HEK293T (cell line): ENCODE results near the gene SLX4IP.

Experiments
- CTCF ChIA-PET: fragments of 350-600 bp; formaldehyde crosslinking; extraction: SDS; loops from one replicate; lab custom pipeline; 2021; ENCODE audit warnings: antibody characterized with exemption, inconsistent platforms; lab: Yijun Ruan, JAX
- POLR2A ChIA-PET: fragments of 350-600 bp; formaldehyde crosslinking; extraction: SDS; loops from one replicate; lab custom pipeline; 2020; ENCODE audit warnings: antibody characterized with exemption, inconsistent platforms; lab: Yijun Ruan, JAX
- DNase-seq: peaks from one replicate; pipeline ENCODE4 v3.0.0; 2012; ENCODE audit warnings: mixed read lengths; ENCODE audit errors: extremely low spot score
- ARNT ChIP-seq: fragments of 450-650 bp; IDR thresholded peaks from 2 replicates; pipeline ENCODE4 v1.6.1; 2017; ENCODE audit warnings: mild to moderate bottlenecking
- BHLHE40 ChIP-seq: fragments of 450-650 bp; IDR thresholded peaks from 2 replicates; pipeline ENCODE4 v1.6.1; 2016; ENCODE audit warnings: mild to moderate bottlenecking, moderate library complexity, borderline replicate concordance
- CTBP1 ChIP-seq: fragments of 450-650 bp; IDR thresholded peaks from 2 replicates; pipeline ENCODE4 v1.6.1; 2016; ENCODE audit warnings: borderline replicate concordance
- ELF4 ChIP-seq: fragments of 450-650 bp; IDR thresholded peaks from 2 replicates; pipeline ENCODE4 v1.6.1; 2017; ENCODE audit warnings: antibody characterized with exemption
- FOXA1 ChIP-seq: fragments of 450-650 bp; IDR thresholded peaks from 2 replicates; pipeline ENCODE4 v1.6.1; 2016; ENCODE audit warnings: mild to moderate bottlenecking
- FOXK2 ChIP-seq: fragments of 450-650 bp; IDR thresholded peaks from 2 replicates; pipeline ENCODE4 v1.6.1; 2016; ENCODE audit warnings: mild to moderate bottlenecking
- FOXM1 ChIP-seq: fragments of 450-650 bp; IDR thresholded peaks from 2 replicates; pipeline ENCODE4 v1.6.1; 2017; ENCODE audit warnings: mild to moderate bottlenecking, borderline replicate concordance
- HDGF ChIP-seq: fragments of 450-650 bp; IDR thresholded peaks from 2 replicates; pipeline ENCODE4 v1.6.1; 2017; ENCODE audit warnings: antibody characterized with exemption, borderline replicate concordance
- L3MBTL2 ChIP-seq: fragments of 450-650 bp; conservative IDR thresholded peaks from 2 replicates; pipeline ENCODE4 v1.6.1; 2016; ENCODE audit warnings: mild to moderate bottlenecking
- LEF1 ChIP-seq: fragments of 450-650 bp; IDR thresholded peaks from 2 replicates; pipeline ENCODE4 v1.6.1; 2017; ENCODE audit warnings: mild to moderate bottlenecking, borderline replicate concordance
- NFRKB ChIP-seq: fragments of 450-650 bp; IDR thresholded peaks from 2 replicates; pipeline ENCODE4 v1.6.1; 2016; ENCODE audit warnings: mild to moderate bottlenecking, moderate library complexity
- SP1 ChIP-seq: fragments of 450-650 bp; IDR thresholded peaks from 2 replicates; pipeline ENCODE4 v1.6.1; 2017
- SUZ12 ChIP-seq: fragments of 450-650 bp; IDR thresholded peaks from 2 replicates; pipeline ENCODE4 v1.6.1; 2016; ENCODE audit warnings: mild to moderate bottlenecking
- TARDBP ChIP-seq: fragments of 450-650 bp; IDR thresholded peaks from 2 replicates; pipeline ENCODE4 v1.6.1; 2016
- ZNF384 ChIP-seq: fragments of 450-650 bp; IDR thresholded peaks from 2 replicates; pipeline ENCODE4 v1.6.1; 2016
- TF ChIP-seq, protein P1 (sequence below): fragments of 450-650 bp; IDR thresholded peaks from 2 replicates; pipeline ENCODE4 v1.6.1; 2016

The SLX4IP gene

DNA sequence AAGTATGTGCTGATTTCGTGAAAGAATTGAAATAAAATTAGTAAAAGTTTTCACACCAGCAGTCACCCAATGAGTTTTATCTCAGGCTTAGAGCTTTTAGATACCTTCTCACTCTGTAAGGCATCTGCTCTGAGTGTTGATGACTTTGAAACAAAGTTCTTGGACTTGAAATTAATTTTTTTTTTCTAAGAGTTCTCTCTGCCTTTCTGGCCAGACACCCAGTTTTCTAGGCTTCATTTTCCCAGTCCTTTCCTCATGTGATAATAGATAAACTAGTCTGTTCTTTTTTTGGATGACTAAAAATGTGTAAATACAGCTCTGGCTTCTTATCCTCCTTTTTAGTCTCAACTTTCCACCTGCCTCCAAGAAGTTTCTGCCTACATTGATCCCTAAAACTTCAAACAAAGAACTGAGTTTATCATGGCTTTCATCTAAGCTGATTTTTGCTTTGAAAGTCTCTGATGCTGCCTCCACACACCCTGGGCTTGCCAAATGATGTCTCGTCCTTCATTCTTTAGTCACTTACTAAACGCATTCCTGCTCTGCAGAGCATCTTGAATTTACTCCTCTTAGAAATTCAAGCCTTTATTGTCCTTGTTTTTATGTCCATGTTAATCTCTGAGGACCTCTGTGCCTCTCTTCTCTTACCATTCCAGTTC, 32.7 kb downstream of the SLX4IP start:
- no peak for TF ChIP-seq SUZ12
- no peak for TF ChIP-seq HDGF
- TF ChIP-seq ARNT: no peak
- TF ChIP-seq NFRKB: no peak
- TF ChIP-seq LEF1: no peak
- TF ChIP-seq FOXA1: no peak
- TF ChIP-seq CTBP1: no peak
- TF ChIP-seq, protein P1, sequence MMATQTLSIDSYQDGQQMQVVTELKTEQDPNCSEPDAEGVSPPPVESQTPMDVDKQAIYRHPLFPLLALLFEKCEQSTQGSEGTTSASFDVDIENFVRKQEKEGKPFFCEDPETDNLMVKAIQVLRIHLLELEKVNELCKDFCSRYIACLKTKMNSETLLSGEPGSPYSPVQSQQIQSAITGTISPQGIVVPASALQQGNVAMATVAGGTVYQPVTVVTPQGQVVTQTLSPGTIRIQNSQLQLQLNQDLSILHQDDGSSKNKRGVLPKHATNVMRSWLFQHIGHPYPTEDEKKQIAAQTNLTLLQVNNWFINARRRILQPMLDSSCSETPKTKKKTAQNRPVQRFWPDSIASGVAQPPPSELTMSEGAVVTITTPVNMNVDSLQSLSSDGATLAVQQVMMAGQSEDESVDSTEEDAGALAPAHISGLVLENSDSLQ: no peak
- no peak for TF ChIP-seq ELF4
- no peak for TF ChIP-seq FOXK2
- TF ChIP-seq L3MBTL2: no peak
- TF ChIP-seq BHLHE40: no peak
- TF ChIP-seq TARDBP: no peak
- no peak for TF ChIP-seq ZNF384
- DNase-seq: no peak
- ChIA-PET POLR2A (no interaction called here), CTCF (interaction anchor here (0.6 to 0.7 kb wide), 2 partner anchors 45 to 167 kb away, joined by 3 read pairs; no protein-coding TSS in a partner anchor)

DNA sequence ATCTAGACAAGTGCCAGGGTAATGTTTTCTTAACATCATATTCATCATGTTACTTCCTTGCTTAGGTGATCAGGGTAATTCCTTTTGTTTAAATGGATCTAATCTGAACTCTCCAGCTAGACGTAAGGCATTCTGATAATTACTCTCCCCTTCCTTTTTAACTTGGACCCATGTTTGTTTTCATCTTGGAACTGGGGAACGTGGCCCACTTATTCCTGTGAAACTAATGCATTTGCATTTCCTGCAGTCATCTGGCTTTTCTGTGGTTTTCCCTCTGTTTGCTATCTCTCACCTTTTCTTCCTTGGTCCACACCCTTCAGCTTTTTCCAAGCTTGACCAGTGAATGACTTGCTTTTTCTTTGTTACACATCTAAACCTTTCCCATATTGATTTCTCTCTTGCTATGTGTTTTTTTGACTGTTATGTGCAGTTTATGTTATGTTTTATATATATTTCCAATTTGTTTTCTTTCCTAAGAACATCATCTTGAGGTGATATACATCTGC, 33.3 kb downstream of the SLX4IP start:
- CTCF ChIA-PET: interaction anchor here (0.6 kb wide), 1 partner anchor 44 kb away, joined by 3 read pairs; no protein-coding TSS in a partner anchor
- POLR2A ChIA-PET: no interaction called here
- TF ChIP-seq NFRKB: no peak
- TF ChIP-seq HDGF: no peak
- TF ChIP-seq L3MBTL2: no peak
- no peak for TF ChIP-seq SUZ12
- no peak for TF ChIP-seq SP1
- TF ChIP-seq ELF4: no peak
- no peak for TF ChIP-seq FOXK2
- no peak for TF ChIP-seq FOXM1
- TF ChIP-seq ARNT: no peak
- TF ChIP-seq CTBP1: no peak
- TF ChIP-seq LEF1: no peak
- TF ChIP-seq TARDBP: no peak
- no peak for TF ChIP-seq FOXA1
- DNase-seq: no peak

DNA sequence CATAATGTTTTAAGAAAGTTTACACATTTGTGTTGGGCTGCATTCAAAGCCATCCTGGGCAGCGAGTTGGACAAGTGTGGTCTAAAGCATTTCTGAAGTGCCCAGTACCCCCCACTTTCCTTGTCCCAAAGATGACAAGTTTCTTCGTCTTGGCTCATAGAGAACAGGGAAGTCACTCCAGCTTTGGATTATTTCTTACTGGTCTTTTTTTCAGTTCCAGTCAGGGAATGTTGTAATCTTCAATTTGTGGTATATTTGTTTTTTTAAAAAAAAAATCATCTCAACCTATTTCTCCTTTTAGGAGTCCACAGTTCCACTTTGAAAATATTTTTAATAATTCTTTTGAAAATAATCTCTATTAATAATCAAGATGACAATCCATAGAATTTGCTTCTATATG, 34.0 kb downstream of the SLX4IP start:
- DNase-seq: no peak
- TF ChIP-seq, protein P1: no peak
- TF ChIP-seq ZNF384 (no peak), HDGF (no peak), LEF1 (no peak), FOXM1 (no peak)
- CTCF ChIA-PET: no interaction called here
- POLR2A ChIA-PET: no interaction called here

- CTCF ChIA-PET: no interaction called here
- TF ChIP-seq LEF1 (no peak), TARDBP (no peak), HDGF (no peak), NFRKB (no peak), ZNF384 (no peak), FOXM1 (no peak), SUZ12 (no peak), L3MBTL2 (no peak), SP1 (no peak), BHLHE40 (no peak)
- TF ChIP-seq, protein P1: no peak
- POLR2A ChIA-PET: no interaction called here
- DNase-seq: peak; percentile 55
These were observed 34.5 kb downstream of the SLX4IP start for GRCh38 chr20:10469599-10469998.

DNA sequence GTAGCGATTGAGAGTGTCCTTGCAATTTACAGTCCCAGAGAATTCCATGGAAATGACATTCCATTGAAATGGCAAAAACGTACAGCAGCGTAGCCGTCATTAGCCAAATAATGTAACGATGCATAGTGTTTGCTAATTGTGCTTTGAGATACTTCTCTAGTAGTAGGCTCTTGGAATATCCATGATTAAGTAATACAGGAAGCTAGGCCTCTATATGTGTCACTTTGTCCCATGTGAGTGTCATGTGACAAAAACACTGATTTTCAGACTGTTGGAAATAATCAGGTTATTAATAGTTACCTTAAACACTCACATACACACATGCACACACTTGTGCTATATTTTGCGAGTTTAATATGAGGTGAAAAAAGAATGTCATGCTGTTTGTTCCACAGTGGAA, 35.2 kb downstream of the SLX4IP start:
- CTCF ChIA-PET: no interaction called here

DNA sequence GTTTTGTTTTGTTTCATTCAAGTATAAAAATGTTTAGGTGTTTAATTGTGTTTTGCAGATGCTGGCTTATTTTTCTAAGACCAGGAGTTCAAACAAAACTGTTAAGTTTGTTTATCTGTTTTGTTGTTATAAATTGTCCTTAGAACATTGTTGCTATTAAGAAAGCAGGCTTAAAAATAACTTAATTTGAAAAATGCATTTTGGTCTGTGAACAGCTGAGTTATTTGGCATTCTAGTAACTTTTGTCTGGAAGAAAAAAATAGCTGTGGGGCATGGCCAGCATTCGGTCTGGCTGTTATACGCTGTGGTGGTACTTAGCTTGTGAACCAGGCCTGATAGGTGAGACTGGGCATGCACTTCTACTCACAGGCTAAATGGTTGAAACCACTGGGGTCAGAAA, 37.8 kb downstream of the SLX4IP start:
- CTCF ChIA-PET: interaction anchor here (0.6 kb wide), 1 partner anchor 110 kb away, joined by 3 read pairs; no protein-coding TSS in a partner anchor
- POLR2A ChIA-PET: no interaction called here
- DNase-seq: no peak
- TF ChIP-seq FOXA1 (no peak), ELF4 (no peak), BHLHE40 (no peak), ARNT (no peak), L3MBTL2 (no peak), CTBP1 (no peak), FOXM1 (no peak), SP1 (no peak), HDGF (no peak), FOXK2 (no peak), NFRKB (no peak)

More for the DNA sequence above, 35.2 kb downstream of the SLX4IP start:
- DNase-seq: no peak
- TF ChIP-seq ZNF384 (no peak), HDGF (no peak), FOXK2 (no peak), ELF4 (no peak), SP1 (no peak), ARNT (no peak)
- POLR2A ChIA-PET: no interaction called here
